HG02973 (cell line): Measurements from ENCODE around the gene FOXP1.

Experiments
- ATAC-seq: cut with Tn5 transposase; IDR thresholded peaks from one replicate; pipeline ENCODE4 v1.9.1; 2021; ENCODE audit warnings: moderate library complexity; ENCODE audit not compliant: unreplicated experiment

The FOXP1 gene

GRCh38 chr3:71587958-71588357 lies 4.4 kb upstream of the FOXP1 start:
- no peak for ATAC-seq

GRCh38 chr3:71586810-71587242 lies 3.3 kb upstream of the FOXP1 start:
- ATAC-seq, result no peak

- no peak for ATAC-seq
These were observed 2.6 kb upstream of the FOXP1 start for GRCh38 chr3:71585887-71586809.

GRCh38 chr3:71585131-71585530 lies 1.6 kb upstream of the FOXP1 start:
- no peak for ATAC-seq

GRCh38 chr3:71584394-71585011 lies 975 bp upstream of the FOXP1 start:
- ATAC-seq, result no peak

- no peak for ATAC-seq
These were observed 639 bp downstream of the FOXP1 start for GRCh38 chr3:71582612-71583565.

GRCh38 chr3:71582036-71582611 lies 1.4 kb downstream of the FOXP1 start:
- no peak for ATAC-seq

GRCh38 chr3:71581457-71582035 lies 2.0 kb downstream of the FOXP1 start:
- no peak for ATAC-seq

- no peak for ATAC-seq
These were observed 2.7 kb downstream of the FOXP1 start for GRCh38 chr3:71580636-71581456.

- no peak for ATAC-seq
These were observed 3.6 kb downstream of the FOXP1 start for GRCh38 chr3:71579935-71580406.

- no peak for ATAC-seq
These were observed 4.1 kb downstream of the FOXP1 start for GRCh38 chr3:71579326-71579934.

- no peak for ATAC-seq
These were observed 5.3 kb downstream of the FOXP1 start for GRCh38 chr3:71578054-71578751.

- no peak for ATAC-seq
These were observed 6.5 kb downstream of the FOXP1 start for GRCh38 chr3:71577011-71577410.

GRCh38 chr3:71575433-71575832 lies 8.1 kb downstream of the FOXP1 start:
- ATAC-seq, result no peak

GRCh38 chr3:71573181-71573580 lies 10.3 kb downstream of the FOXP1 start:
- no peak for ATAC-seq

GRCh38 chr3:71570546-71570945 lies 13.0 kb downstream of the FOXP1 start:
- no peak for ATAC-seq

GRCh38 chr3:71568207-71568606 lies 15.3 kb downstream of the FOXP1 start:
- no peak for ATAC-seq

- ATAC-seq, result no peak
These were observed 16.8 kb downstream of the FOXP1 start for GRCh38 chr3:71566776-71567175.
